ENCODE data around the gene GTPBP2. TPM values are rescaled to one million over a fixed set of nuclear protein-coding genes. Genes with fewer than 3 reads are reported as not detected.

The GTPBP2 gene
- total and polyA plus RNA-seq, 2 experiments from 2014 or later = 17.5 to 55.9 TPM

DNA sequence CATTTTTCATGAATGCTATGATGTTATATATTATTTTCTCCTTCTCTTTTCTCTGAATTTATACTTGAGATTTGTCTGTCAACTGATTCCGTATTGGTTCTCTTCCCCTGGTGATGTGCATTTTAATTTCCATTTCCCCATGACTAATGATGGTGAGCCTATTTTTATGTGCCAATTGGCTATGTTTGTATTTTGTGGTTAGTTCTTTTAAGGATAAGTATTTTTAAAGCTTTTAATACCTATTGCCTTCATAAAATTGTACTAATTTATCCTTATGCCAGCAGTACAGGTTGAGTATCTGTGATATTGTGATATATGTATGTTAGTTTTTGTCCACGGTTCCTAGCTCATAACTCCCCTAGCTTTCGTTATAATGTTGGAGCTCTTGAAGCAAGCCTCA lies 50.3 kb downstream of the GTPBP2 start:
- H3K4me1 Mint-ChIP-seq = peaks cover 7% of the 10 kb centered on the region
- Histone ChIP-seq H3K27me3 (ENCODE audit: insufficient read depth) (no peaks in the 10 kb centered on the region), H3F3A (replicated peaks; ENCODE audit: low read depth) (peaks cover 7% of the 10 kb centered on the region; the same call in 1 of the 2 replicates), H3K27ac (ENCODE audit: low read depth) (no peak overlapping the region), H3K9me2 (ENCODE audit: insufficient read depth) (no peaks in the 10 kb centered on the region), H3K79me2 (replicated peaks; ENCODE audit: insufficient read depth) (peaks cover 63% of the 10 kb centered on the region), H2AFZ (no peak overlapping the region), H3K4me2 (no peak overlapping the region), H4K20me1 (replicated peaks; ENCODE audit: insufficient read depth) (0 out of 2 replicates have a peak, but pooled peaks cover 3% of the 10 kb centered on the region), H3K4me3 (no peak overlapping the region), H3K4me1 (ENCODE audit: insufficient read depth) (peaks cover 12% of the 10 kb centered on the region), H3K36me3 (ENCODE audit: insufficient read depth) (0 out of 2 replicates have a peak, but pooled peaks cover 4% of the 10 kb centered on the region)
- no peak for TF ChIP-seq POLR2AphosphoS5 (IDR thresholded peaks at IDR 0.05; ENCODE audit: low read depth)
- TF ChIP-seq STAT1 (IDR thresholded peaks at IDR 0.05; ENCODE audit: unreplicated experiment) = no peak
- TF ChIP-seq, protein P1, sequence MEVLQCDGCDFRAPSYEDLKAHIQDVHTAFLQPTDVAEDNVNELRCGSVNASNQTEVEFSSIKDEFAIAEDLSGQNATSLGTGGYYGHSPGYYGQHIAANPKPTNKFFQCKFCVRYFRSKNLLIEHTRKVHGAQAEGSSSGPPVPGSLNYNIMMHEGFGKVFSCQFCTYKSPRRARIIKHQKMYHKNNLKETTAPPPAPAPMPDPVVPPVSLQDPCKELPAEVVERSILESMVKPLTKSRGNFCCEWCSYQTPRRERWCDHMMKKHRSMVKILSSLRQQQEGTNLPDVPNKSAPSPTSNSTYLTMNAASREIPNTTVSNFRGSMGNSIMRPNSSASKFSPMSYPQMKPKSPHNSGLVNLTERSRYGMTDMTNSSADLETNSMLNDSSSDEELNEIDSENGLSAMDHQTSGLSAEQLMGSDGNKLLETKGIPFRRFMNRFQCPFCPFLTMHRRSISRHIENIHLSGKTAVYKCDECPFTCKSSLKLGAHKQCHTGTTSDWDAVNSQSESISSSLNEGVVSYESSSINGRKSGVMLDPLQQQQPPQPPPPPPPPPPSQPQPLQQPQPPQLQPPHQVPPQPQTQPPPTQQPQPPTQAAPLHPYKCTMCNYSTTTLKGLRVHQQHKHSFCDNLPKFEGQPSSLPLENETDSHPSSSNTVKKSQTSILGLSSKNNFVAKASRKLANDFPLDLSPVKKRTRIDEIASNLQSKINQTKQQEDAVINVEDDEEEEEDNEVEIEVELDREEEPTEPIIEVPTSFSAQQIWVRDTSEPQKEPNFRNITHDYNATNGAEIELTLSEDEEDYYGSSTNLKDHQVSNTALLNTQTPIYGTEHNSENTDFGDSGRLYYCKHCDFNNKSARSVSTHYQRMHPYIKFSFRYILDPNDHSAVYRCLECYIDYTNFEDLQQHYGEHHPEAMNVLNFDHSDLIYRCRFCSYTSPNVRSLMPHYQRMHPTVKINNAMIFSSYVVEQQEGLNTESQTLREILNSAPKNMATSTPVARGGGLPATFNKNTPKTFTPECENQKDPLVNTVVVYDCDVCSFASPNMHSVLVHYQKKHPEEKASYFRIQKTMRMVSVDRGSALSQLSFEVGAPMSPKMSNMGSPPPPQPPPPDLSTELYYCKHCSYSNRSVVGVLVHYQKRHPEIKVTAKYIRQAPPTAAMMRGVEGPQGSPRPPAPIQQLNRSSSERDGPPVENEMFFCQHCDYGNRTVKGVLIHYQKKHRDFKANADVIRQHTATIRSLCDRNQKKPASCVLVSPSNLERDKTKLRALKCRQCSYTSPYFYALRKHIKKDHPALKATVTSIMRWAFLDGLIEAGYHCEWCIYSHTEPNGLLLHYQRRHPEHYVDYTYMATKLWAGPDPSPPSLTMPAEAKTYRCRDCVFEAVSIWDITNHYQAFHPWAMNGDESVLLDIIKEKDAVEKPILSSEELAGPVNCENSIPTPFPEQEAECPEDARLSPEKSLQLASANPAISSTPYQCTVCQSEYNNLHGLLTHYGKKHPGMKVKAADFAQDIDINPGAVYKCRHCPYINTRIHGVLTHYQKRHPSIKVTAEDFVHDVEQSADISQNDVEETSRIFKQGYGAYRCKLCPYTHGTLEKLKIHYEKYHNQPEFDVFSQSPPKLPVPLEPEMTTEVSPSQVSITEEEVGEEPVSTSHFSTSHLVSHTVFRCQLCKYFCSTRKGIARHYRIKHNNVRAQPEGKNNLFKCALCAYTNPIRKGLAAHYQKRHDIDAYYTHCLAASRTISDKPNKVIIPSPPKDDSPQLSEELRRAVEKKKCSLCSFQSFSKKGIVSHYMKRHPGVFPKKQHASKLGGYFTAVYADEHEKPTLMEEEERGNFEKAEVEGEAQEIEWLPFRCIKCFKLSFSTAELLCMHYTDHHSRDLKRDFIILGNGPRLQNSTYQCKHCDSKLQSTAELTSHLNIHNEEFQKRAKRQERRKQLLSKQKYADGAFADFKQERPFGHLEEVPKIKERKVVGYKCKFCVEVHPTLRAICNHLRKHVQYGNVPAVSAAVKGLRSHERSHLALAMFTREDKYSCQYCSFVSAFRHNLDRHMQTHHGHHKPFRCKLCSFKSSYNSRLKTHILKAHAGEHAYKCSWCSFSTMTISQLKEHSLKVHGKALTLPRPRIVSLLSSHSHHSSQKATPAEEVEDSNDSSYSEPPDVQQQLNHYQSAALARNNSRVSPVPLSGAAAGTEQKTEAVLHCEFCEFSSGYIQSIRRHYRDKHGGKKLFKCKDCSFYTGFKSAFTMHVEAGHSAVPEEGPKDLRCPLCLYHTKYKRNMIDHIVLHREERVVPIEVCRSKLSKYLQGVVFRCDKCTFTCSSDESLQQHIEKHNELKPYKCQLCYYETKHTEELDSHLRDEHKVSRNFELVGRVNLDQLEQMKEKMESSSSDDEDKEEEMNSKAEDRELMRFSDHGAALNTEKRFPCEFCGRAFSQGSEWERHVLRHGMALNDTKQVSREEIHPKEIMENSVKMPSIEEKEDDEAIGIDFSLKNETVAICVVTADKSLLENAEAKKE (CRISPR knock-in tag; IDR thresholded peaks at IDR 0.05) = no peak
- no peak for TF ChIP-seq EZH2 (IDR thresholded peaks at IDR 0.05; ENCODE audit: low read depth, unreplicated experiment)
- no peak for TF ChIP-seq NANOG (IDR thresholded peaks at IDR 0.05; ENCODE audit: borderline replicate concordance)
- TF ChIP-seq EZH2phosphoT487 (IDR thresholded peaks at IDR 0.05; ENCODE audit: unreplicated experiment) = no peak
- TF ChIP-seq CREB1 (CRISPR knock-in tag; IDR thresholded peaks at IDR 0.05; ENCODE audit: low read depth) = no peak
- TF ChIP-seq JUNB (IDR thresholded peaks at IDR 0.05; ENCODE audit: unreplicated experiment) = no peak
- TF ChIP-seq, protein P2, sequence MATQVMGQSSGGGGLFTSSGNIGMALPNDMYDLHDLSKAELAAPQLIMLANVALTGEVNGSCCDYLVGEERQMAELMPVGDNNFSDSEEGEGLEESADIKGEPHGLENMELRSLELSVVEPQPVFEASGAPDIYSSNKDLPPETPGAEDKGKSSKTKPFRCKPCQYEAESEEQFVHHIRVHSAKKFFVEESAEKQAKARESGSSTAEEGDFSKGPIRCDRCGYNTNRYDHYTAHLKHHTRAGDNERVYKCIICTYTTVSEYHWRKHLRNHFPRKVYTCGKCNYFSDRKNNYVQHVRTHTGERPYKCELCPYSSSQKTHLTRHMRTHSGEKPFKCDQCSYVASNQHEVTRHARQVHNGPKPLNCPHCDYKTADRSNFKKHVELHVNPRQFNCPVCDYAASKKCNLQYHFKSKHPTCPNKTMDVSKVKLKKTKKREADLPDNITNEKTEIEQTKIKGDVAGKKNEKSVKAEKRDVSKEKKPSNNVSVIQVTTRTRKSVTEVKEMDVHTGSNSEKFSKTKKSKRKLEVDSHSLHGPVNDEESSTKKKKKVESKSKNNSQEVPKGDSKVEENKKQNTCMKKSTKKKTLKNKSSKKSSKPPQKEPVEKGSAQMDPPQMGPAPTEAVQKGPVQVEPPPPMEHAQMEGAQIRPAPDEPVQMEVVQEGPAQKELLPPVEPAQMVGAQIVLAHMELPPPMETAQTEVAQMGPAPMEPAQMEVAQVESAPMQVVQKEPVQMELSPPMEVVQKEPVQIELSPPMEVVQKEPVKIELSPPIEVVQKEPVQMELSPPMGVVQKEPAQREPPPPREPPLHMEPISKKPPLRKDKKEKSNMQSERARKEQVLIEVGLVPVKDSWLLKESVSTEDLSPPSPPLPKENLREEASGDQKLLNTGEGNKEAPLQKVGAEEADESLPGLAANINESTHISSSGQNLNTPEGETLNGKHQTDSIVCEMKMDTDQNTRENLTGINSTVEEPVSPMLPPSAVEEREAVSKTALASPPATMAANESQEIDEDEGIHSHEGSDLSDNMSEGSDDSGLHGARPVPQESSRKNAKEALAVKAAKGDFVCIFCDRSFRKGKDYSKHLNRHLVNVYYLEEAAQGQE (IDR thresholded peaks at IDR 0.05; ENCODE audit: unreplicated experiment) = no peak
- no peak for TF ChIP-seq ZNF331 (CRISPR knock-in tag; IDR thresholded peaks at IDR 0.05; ENCODE audit: low read depth)
- no peak for TF ChIP-seq ZNF114 (CRISPR knock-in tag; IDR thresholded peaks at IDR 0.05)
- TF ChIP-seq, protein P3, sequence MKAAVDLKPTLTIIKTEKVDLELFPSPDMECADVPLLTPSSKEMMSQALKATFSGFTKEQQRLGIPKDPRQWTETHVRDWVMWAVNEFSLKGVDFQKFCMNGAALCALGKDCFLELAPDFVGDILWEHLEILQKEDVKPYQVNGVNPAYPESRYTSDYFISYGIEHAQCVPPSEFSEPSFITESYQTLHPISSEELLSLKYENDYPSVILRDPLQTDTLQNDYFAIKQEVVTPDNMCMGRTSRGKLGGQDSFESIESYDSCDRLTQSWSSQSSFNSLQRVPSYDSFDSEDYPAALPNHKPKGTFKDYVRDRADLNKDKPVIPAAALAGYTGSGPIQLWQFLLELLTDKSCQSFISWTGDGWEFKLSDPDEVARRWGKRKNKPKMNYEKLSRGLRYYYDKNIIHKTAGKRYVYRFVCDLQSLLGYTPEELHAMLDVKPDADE (IDR thresholded peaks at IDR 0.05) = no peak
- TF ChIP-seq CTCF (conservative IDR thresholded peaks at IDR 0.05; ENCODE audit: low read depth in 2 of 2) = no peak
- H3K9me3 Mint-ChIP-seq = peaks cover 12% of the 10 kb centered on the region; the same call in 2 of the 3 replicates
- DNase-seq (ENCODE audit: low spot score) (no peak), ATAC-seq (no peak)
- peaks cover 10% of the 10 kb centered on the region for H3K27me3 Mint-ChIP-seq (ENCODE audit: insufficient read depth, low read depth, poor library complexity)
- no peak overlapping the region; the same call in 2 of the 3 replicates for H3K4me3 Mint-ChIP-seq
- peaks cover 34% of the 10 kb centered on the region for H3K36me3 Mint-ChIP-seq (ENCODE audit: low read depth)
- H3K27ac Mint-ChIP-seq = no peak overlapping the region
